GM23338 (cell line): ENCODE measurements around the gene INO80C. TPM values are rescaled to one million over a fixed set of nuclear protein-coding genes. Genes with fewer than 3 reads are reported as not detected.

Experiments used
- ATAC-seq: fragments of 200-7000 bp; cut with Tn5 transposase; 3 replicates; pipeline ENCODE4 v1.9.1; 2020
- DNase-seq: peaks from one replicate; pipeline ENCODE4 v3.0.0-alpha.2; 2015; ENCODE audit warnings: low spot score
- H2AFZ ChIP-seq: fragments of 200-600 bp; sonication (generic); 2 replicates; pipeline ENCODE4 v1.8.0; 2016; ENCODE audit warnings: antibody characterized with exemption, mild to moderate bottlenecking, moderate library complexity
- H3F3A ChIP-seq: fragments of 200-600 bp; sonication (generic); replicated peaks from 2 replicates; pipeline ENCODE4 v1.8.0; 2017; ENCODE audit warnings: antibody characterized with exemption, mixed run types, low read depth
- H3K27ac ChIP-seq: fragments of 200-600 bp; sonication (generic); 2 replicates; pipeline ENCODE4 v1.6.1; 2016; ENCODE audit warnings: low read depth
- H3K27me3 ChIP-seq: fragments of 200-600 bp; sonication (generic); 2 replicates; pipeline ENCODE4 v1.8.0; 2016; ENCODE audit warnings: mild to moderate bottlenecking, mixed run types, moderate library complexity; ENCODE audit not compliant: insufficient read depth
- H3K36me3 ChIP-seq: fragments of 200-600 bp; sonication (generic); 2 replicates; pipeline ENCODE4 v1.8.0; 2016; ENCODE audit warnings: mild to moderate bottlenecking; ENCODE audit not compliant: insufficient read depth
- H3K4me1 ChIP-seq: fragments of 200-600 bp; sonication (generic); 2 replicates; pipeline ENCODE4 v1.8.0; 2016; ENCODE audit warnings: mild to moderate bottlenecking, moderate library complexity; ENCODE audit not compliant: insufficient read depth
- H3K4me2 ChIP-seq: fragments of 200-600 bp; sonication (generic); 2 replicates; pipeline ENCODE4 v1.7.1; 2017; ENCODE audit warnings: mixed run types
- H3K4me3 ChIP-seq: fragments of 200-600 bp; sonication (generic); 2 replicates; pipeline ENCODE4 v1.6.1; 2016; ENCODE audit warnings: mixed run types
- H3K79me2 ChIP-seq: fragments of 200-600 bp; sonication (generic); replicated peaks from 2 replicates; pipeline ENCODE4 v1.8.0; 2017; ENCODE audit warnings: mild to moderate bottlenecking; ENCODE audit not compliant: insufficient read depth
- H3K9me2 ChIP-seq: fragments of 200-600 bp; sonication (generic); 2 replicates; pipeline ENCODE4 v1.8.0; 2017; ENCODE audit not compliant: insufficient read depth
- H4K20me1 ChIP-seq: fragments of 200-600 bp; sonication (generic); replicated peaks from 2 replicates; pipeline ENCODE4 v1.8.0; 2017; ENCODE audit warnings: mild to moderate bottlenecking; ENCODE audit not compliant: insufficient read depth
- H3K27ac Mint-ChIP-seq: 2 replicates; pipeline ENCODE4 v1.8.0; 2020; ENCODE audit warnings: inconsistent platforms, mild to moderate bottlenecking, moderate library complexity, mixed read lengths
- H3K27me3 Mint-ChIP-seq: 3 replicates; pipeline ENCODE4 v1.8.0; 2022; ENCODE audit warnings: low read depth, mild to moderate bottlenecking, moderate library complexity, mixed read lengths, inconsistent platforms; ENCODE audit not compliant: insufficient read depth, poor library complexity
- H3K36me3 Mint-ChIP-seq: 3 replicates; pipeline ENCODE4 v1.8.0; 2021; ENCODE audit warnings: low read depth, mild to moderate bottlenecking, inconsistent platforms, moderate library complexity, mixed read lengths
- H3K4me1 Mint-ChIP-seq: 3 replicates; pipeline ENCODE4 v1.8.0; 2020; ENCODE audit warnings: mild to moderate bottlenecking, inconsistent platforms, mixed read lengths
- H3K4me3 Mint-ChIP-seq: 3 replicates; pipeline ENCODE4 v1.8.0; 2021; ENCODE audit warnings: moderate library complexity, mild to moderate bottlenecking, inconsistent platforms, mixed read lengths
- H3K9me3 Mint-ChIP-seq: 3 replicates; pipeline ENCODE4 v1.8.0; 2020; ENCODE audit warnings: moderate library complexity, mild to moderate bottlenecking, inconsistent platforms, mixed read lengths
- CREB1 ChIP-seq: fragments of 250-450 bp; sonication (Bioruptor Pico); IDR thresholded peaks from 2 replicates; pipeline ENCODE4 v1.5.0; 2020; ENCODE audit warnings: low read depth, mild to moderate bottlenecking, moderate library complexity
- EZH2 ChIP-seq: fragments of 200-600 bp; sonication (generic); IDR thresholded peaks from one replicate; pipeline ENCODE4 v1.8.0; 2017; ENCODE audit warnings: antibody characterized with exemption, mild to moderate bottlenecking, low read depth; ENCODE audit not compliant: unreplicated experiment
- EZH2phosphoT487 ChIP-seq: fragments of 200-600 bp; sonication (generic); IDR thresholded peaks from one replicate; pipeline ENCODE4 v1.8.1; 2018; ENCODE audit warnings: antibody characterized with exemption; ENCODE audit not compliant: unreplicated experiment
- JUNB ChIP-seq: IDR thresholded peaks from one replicate; pipeline ENCODE4 v1.6.1; 2016; ENCODE audit warnings: antibody characterized with exemption; ENCODE audit not compliant: unreplicated experiment
- NANOG ChIP-seq: IDR thresholded peaks from 2 replicates; pipeline ENCODE4 v1.6.1; 2016; ENCODE audit warnings: antibody characterized with exemption, borderline replicate concordance
- POLR2AphosphoS5 ChIP-seq: IDR thresholded peaks from 2 replicates; pipeline ENCODE4 v1.6.1; 2016; ENCODE audit warnings: antibody characterized with exemption, low read depth
- STAT1 ChIP-seq: IDR thresholded peaks from one replicate; pipeline ENCODE4 v1.6.1; 2016; ENCODE audit warnings: antibody characterized with exemption; ENCODE audit not compliant: unreplicated experiment
- ZNF114 ChIP-seq: fragments of 250-450 bp; sonication (Bioruptor Pico); IDR thresholded peaks from 2 replicates; pipeline ENCODE4 v1.5.0; 2020; ENCODE audit warnings: mild to moderate bottlenecking, moderate library complexity
- ZNF331 ChIP-seq: fragments of 250-450 bp; sonication (Bioruptor Pico); IDR thresholded peaks from 2 replicates; pipeline ENCODE4 v1.5.0; 2020; ENCODE audit warnings: low read depth, mild to moderate bottlenecking, moderate library complexity
- polyA plus RNA-seq: library from polyadenylated mRNA; unstranded; fragments of >200 nt; fragmentation: Nextera tagmentation; extraction: Ambion mirVana; gene quantifications from 2 replicates; pipeline ENCODE4 v1.2.1, GENCODE V29; 2016
- total RNA-seq: library from RNA; depleted of rRNA; stranded (reverse); fragments of >200 nt; shearing (Covaris generic); gene quantifications from 2 replicates; pipeline ENCODE4 v1.2.3, GENCODE V29; 2014
- TF ChIP-seq, protein P1 (sequence below): fragments of 250-450 bp; sonication (Bioruptor Pico); IDR thresholded peaks from 2 replicates; pipeline ENCODE4 v1.5.0; 2020; ENCODE audit warnings: mild to moderate bottlenecking, moderate library complexity
- TF ChIP-seq, protein P2 (sequence below): IDR thresholded peaks from 2 replicates; pipeline ENCODE4 v1.6.1; 2016; ENCODE audit warnings: antibody characterized with exemption
- TF ChIP-seq, protein P3 (sequence below): IDR thresholded peaks from one replicate; pipeline ENCODE4 v1.6.1; 2018; ENCODE audit warnings: antibody characterized with exemption; ENCODE audit not compliant: unreplicated experiment

Gene INO80C
- total and polyA plus RNA-seq, 2 experiments from 2014 or later: 16.3 to 52.3 TPM

DNA sequence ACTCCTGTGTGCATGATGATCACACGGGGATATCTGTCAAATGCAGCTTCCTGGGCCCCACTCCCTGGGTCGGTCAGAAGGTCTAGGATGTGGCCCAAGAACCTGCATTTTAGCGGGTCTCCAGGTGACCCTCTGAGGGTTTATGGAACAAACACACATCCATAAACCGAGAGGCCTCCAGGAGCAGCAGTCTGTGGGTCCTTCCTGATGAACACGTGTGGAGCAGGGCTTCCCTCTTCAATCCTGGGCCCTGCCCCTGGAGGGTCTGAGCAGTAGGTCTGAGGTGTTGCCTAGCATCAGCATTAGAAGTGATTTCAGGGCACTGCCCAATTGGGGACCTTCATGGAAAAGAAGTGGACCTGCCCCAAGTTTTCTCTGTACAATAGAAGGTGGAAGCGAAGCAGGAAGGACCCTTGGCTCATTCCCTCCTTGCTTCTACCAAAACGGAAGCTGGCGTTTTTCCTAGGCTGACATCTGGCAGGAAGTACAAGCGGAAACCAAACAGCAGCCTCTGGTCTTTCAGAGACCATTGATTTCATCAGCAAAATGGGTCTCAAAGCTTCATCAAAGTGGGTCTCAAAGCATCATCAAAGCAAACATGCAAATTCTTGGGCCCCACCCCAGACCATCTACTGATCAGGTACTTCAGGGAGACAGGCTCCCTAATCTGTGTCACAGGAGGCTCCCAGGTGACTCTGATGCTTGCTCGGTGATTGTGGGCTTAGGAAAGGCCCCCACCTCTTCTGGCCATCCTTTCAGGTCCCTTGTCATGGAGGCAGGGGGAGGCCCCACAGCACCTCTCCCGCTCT, 30.7 kb downstream of the INO80C start (continued):
- TF ChIP-seq, protein P1, sequence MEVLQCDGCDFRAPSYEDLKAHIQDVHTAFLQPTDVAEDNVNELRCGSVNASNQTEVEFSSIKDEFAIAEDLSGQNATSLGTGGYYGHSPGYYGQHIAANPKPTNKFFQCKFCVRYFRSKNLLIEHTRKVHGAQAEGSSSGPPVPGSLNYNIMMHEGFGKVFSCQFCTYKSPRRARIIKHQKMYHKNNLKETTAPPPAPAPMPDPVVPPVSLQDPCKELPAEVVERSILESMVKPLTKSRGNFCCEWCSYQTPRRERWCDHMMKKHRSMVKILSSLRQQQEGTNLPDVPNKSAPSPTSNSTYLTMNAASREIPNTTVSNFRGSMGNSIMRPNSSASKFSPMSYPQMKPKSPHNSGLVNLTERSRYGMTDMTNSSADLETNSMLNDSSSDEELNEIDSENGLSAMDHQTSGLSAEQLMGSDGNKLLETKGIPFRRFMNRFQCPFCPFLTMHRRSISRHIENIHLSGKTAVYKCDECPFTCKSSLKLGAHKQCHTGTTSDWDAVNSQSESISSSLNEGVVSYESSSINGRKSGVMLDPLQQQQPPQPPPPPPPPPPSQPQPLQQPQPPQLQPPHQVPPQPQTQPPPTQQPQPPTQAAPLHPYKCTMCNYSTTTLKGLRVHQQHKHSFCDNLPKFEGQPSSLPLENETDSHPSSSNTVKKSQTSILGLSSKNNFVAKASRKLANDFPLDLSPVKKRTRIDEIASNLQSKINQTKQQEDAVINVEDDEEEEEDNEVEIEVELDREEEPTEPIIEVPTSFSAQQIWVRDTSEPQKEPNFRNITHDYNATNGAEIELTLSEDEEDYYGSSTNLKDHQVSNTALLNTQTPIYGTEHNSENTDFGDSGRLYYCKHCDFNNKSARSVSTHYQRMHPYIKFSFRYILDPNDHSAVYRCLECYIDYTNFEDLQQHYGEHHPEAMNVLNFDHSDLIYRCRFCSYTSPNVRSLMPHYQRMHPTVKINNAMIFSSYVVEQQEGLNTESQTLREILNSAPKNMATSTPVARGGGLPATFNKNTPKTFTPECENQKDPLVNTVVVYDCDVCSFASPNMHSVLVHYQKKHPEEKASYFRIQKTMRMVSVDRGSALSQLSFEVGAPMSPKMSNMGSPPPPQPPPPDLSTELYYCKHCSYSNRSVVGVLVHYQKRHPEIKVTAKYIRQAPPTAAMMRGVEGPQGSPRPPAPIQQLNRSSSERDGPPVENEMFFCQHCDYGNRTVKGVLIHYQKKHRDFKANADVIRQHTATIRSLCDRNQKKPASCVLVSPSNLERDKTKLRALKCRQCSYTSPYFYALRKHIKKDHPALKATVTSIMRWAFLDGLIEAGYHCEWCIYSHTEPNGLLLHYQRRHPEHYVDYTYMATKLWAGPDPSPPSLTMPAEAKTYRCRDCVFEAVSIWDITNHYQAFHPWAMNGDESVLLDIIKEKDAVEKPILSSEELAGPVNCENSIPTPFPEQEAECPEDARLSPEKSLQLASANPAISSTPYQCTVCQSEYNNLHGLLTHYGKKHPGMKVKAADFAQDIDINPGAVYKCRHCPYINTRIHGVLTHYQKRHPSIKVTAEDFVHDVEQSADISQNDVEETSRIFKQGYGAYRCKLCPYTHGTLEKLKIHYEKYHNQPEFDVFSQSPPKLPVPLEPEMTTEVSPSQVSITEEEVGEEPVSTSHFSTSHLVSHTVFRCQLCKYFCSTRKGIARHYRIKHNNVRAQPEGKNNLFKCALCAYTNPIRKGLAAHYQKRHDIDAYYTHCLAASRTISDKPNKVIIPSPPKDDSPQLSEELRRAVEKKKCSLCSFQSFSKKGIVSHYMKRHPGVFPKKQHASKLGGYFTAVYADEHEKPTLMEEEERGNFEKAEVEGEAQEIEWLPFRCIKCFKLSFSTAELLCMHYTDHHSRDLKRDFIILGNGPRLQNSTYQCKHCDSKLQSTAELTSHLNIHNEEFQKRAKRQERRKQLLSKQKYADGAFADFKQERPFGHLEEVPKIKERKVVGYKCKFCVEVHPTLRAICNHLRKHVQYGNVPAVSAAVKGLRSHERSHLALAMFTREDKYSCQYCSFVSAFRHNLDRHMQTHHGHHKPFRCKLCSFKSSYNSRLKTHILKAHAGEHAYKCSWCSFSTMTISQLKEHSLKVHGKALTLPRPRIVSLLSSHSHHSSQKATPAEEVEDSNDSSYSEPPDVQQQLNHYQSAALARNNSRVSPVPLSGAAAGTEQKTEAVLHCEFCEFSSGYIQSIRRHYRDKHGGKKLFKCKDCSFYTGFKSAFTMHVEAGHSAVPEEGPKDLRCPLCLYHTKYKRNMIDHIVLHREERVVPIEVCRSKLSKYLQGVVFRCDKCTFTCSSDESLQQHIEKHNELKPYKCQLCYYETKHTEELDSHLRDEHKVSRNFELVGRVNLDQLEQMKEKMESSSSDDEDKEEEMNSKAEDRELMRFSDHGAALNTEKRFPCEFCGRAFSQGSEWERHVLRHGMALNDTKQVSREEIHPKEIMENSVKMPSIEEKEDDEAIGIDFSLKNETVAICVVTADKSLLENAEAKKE: no peak
- TF ChIP-seq CREB1 (CRISPR knock-in tag) (no peak), EZH2phosphoT487 (no peak), ZNF331 (CRISPR knock-in tag) (no peak), NANOG (no peak)
- TF ChIP-seq, protein P2, sequence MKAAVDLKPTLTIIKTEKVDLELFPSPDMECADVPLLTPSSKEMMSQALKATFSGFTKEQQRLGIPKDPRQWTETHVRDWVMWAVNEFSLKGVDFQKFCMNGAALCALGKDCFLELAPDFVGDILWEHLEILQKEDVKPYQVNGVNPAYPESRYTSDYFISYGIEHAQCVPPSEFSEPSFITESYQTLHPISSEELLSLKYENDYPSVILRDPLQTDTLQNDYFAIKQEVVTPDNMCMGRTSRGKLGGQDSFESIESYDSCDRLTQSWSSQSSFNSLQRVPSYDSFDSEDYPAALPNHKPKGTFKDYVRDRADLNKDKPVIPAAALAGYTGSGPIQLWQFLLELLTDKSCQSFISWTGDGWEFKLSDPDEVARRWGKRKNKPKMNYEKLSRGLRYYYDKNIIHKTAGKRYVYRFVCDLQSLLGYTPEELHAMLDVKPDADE: no peak

DNA sequence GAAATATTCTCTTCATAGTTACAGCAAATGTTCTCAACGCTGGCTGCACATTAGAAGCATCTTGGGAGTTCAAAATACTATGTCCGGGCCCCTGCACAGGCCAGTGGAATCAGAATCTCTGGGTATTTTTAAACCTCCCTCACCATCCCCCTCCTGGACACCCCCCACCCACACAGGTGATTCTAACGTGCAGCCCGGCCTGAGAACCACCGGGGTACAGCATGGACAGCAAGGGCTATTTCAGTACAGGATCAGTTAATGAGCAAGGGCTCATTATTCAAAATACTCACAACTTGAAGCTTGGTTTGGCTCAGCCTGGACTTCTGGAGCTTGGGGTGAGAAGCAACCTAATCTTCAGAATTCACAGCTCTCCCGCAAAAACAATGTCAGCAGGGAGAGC, 31.4 kb downstream of the INO80C start:
- Mint-ChIP-seq H3K27ac (no peak overlapping the region), H3K4me1 (peaks cover 11% of the 10 kb centered on the region), H3K27me3 (peaks cover 3% of the 10 kb centered on the region), H3K36me3 (peaks cover 18% of the 10 kb centered on the region), H3K4me3 (no peak overlapping the region), H3K9me3 (no peaks in the 10 kb centered on the region)
- Histone ChIP-seq H3K9me2 (no peaks in the 10 kb centered on the region), H2AFZ (no peak overlapping the region), H3K79me2 (no peaks in the 10 kb centered on the region), H3K27me3 (no peaks in the 10 kb centered on the region), H3K36me3 (no peaks in the 10 kb centered on the region), H3K4me3 (no peak overlapping the region), H3K4me1 (peaks cover 6% of the 10 kb centered on the region; the same call in 1 of the 2 replicates), H3K4me2 (no peak overlapping the region), H3F3A (no peaks in the 10 kb centered on the region), H4K20me1 (no peaks in the 10 kb centered on the region), H3K27ac (no peak overlapping the region)
- DNase-seq (no peak), ATAC-seq (no peak)
- TF ChIP-seq STAT1 (no peak), EZH2 (no peak), JUNB (no peak), NANOG (no peak), ZNF331 (CRISPR knock-in tag) (no peak), ZNF114 (CRISPR knock-in tag) (no peak), EZH2phosphoT487 (no peak), POLR2AphosphoS5 (no peak), CREB1 (CRISPR knock-in tag) (no peak)
- TF ChIP-seq, protein P2: no peak
- TF ChIP-seq, protein P3, sequence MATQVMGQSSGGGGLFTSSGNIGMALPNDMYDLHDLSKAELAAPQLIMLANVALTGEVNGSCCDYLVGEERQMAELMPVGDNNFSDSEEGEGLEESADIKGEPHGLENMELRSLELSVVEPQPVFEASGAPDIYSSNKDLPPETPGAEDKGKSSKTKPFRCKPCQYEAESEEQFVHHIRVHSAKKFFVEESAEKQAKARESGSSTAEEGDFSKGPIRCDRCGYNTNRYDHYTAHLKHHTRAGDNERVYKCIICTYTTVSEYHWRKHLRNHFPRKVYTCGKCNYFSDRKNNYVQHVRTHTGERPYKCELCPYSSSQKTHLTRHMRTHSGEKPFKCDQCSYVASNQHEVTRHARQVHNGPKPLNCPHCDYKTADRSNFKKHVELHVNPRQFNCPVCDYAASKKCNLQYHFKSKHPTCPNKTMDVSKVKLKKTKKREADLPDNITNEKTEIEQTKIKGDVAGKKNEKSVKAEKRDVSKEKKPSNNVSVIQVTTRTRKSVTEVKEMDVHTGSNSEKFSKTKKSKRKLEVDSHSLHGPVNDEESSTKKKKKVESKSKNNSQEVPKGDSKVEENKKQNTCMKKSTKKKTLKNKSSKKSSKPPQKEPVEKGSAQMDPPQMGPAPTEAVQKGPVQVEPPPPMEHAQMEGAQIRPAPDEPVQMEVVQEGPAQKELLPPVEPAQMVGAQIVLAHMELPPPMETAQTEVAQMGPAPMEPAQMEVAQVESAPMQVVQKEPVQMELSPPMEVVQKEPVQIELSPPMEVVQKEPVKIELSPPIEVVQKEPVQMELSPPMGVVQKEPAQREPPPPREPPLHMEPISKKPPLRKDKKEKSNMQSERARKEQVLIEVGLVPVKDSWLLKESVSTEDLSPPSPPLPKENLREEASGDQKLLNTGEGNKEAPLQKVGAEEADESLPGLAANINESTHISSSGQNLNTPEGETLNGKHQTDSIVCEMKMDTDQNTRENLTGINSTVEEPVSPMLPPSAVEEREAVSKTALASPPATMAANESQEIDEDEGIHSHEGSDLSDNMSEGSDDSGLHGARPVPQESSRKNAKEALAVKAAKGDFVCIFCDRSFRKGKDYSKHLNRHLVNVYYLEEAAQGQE: no peak
